ENCODE data around the gene SRCAP.

The SRCAP gene

DNA sequence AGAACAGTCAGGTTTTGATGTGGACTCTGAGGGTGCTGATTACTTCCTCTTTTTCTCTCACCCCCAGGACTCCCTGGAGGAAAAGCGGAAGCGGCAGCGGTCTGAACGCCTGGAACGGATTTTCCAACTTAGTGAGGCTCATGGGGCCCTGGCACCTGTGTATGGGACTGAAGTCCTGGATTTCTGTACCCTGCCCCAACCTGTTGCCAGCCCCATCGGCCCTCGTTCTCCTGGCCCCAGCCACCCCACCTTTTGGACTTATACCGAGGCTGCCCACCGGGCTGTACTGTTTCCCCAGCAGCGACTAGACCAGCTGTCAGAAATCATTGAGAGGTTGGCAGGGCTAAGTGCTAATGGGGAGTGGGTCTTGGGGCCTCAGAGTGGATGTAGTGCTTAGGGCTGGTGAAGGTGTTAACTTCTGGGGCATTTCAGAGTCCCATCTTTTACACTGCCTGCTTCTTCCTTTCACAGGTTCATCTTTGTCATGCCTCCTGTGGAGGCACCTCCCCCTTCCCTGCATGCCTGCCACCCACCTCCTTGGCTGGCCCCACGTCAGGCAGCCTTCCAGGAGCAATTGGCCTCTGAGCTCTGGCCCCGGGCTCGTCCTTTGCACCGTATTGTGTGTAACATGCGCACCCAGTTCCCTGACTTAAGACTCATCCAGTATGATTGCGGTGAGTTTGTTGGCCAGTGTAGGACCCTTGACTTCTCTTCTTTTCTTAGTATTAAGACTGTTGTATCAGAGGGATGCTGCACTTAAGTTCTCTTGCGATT, 30.1 kb downstream of the SRCAP start:
- DNase-seq, result no peak

DNA sequence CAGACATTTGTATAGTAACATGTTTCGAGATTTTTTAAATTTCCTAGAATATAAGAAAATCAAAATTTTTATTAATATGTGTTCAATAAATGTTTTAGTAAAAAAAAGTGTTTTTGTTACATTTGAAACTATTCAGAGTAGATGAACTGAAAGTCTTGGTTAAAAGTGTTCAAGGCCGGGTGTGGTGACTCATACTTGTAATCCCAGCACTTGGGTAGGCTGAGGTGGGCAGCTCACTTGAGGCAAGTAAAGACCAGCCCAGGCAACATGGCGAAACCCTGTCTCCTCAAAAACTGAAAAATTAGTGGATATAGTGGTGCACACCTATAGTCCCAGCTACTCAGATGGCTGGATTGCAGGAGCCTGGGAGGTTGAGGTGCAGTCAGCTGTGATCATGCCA, 32.4 kb downstream of the SRCAP start:
- no peak for DNase-seq

DNA sequence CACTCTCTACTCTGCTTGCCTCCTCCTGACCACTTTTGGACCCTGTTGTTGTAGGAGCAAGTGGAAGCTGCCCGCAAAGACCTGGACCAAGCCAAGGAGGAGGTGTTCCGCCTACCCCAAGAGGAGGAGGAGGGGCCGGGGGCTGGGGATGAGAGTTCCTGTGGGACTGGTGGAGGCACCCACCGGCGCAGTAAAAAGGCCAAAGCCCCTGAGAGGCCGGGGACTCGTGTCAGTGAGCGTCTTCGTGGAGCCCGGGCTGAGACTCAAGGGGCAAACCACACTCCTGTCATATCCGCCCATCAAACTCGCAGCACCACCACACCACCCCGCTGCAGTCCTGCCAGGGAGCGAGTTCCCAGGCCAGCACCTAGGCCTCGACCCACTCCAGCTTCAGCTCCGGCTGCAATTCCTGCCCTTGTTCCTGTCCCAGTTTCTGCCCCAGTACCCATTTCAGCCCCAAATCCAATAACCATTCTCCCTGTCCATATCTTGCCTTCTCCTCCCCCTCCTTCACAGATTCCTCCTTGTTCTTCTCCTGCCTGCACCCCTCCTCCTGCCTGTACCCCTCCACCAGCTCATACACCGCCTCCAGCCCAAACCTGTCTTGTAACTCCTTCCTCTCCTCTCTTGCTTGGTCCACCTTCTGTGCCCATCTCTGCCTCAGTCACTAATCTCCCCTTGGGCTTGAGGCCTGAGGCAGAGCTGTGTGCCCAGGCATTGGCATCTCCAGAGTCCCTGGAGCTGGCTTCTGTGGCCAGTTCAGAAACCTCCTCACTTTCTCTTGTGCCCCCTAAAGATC, 38.2 kb downstream of the SRCAP start:
- no peak for DNase-seq

DNA sequence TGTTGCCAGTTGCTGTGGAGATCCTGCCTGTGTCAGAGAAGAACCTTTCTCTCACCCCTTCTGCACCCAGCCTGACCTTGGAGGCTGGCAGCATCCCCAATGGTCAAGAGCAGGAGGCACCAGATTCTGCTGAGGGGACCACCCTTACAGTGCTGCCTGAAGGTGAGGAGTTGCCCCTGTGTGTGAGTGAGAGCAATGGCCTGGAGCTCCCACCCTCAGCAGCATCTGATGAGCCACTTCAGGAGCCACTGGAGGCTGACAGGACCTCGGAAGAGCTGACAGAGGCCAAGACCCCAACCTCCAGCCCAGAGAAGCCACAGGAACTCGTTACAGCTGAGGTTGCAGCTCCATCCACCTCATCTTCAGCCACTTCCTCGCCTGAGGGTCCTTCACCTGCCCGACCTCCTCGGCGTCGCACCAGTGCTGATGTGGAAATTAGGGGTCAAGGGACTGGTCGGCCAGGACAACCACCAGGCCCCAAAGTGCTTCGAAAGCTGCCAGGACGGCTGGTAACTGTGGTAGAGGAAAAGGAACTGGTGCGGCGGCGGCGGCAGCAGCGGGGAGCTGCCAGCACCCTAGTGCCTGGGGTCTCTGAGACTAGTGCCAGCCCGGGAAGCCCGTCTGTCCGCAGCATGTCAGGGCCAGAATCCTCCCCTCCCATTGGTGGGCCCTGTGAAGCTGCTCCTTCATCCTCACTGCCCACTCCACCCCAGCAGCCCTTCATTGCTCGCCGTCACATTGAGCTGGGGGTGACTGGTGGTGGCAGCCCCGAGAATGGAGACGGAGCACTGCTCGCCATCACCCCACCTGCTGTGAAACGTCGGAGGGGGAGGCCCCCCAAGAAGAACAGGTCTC, 39.0 kb downstream of the SRCAP start:
- no peak for DNase-seq

DNA sequence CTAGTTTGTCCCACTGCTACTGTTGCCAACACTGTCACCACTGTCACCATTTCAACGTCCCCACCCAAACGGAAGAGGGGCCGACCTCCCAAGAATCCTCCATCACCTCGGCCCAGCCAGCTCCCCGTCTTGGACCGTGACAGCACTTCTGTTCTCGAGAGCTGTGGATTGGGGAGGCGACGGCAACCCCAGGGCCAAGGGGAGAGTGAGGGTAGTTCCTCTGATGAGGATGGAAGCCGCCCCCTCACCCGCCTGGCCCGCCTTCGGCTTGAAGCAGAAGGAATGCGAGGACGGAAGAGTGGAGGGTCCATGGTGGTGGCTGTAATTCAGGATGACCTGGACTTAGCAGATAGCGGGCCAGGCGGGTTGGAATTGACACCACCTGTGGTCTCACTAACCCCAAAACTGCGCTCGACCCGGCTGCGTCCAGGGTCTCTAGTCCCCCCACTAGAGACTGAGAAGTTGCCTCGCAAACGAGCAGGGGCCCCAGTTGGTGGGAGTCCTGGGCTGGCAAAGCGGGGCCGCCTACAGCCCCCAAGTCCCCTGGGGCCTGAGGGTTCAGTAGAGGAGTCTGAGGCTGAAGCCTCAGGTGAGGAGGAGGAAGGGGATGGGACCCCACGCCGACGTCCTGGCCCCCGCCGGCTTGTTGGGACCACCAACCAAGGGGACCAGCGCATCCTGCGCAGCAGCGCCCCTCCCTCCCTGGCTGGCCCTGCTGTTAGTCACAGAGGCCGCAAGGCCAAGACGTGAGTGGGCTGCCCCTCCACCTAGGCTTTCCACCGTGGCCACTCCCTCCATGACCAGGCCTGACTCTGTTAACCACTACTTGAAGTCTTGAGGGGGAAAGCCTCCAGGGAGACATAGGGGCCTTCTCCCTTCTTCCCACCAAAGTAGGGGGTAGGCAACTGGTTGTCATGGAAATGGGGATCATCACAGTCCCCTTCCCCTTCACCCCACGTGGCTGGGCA, 40.3 kb downstream of the SRCAP start:
- peak in 1 of 58 donors; percentile 12 for DNase-seq

DNA sequence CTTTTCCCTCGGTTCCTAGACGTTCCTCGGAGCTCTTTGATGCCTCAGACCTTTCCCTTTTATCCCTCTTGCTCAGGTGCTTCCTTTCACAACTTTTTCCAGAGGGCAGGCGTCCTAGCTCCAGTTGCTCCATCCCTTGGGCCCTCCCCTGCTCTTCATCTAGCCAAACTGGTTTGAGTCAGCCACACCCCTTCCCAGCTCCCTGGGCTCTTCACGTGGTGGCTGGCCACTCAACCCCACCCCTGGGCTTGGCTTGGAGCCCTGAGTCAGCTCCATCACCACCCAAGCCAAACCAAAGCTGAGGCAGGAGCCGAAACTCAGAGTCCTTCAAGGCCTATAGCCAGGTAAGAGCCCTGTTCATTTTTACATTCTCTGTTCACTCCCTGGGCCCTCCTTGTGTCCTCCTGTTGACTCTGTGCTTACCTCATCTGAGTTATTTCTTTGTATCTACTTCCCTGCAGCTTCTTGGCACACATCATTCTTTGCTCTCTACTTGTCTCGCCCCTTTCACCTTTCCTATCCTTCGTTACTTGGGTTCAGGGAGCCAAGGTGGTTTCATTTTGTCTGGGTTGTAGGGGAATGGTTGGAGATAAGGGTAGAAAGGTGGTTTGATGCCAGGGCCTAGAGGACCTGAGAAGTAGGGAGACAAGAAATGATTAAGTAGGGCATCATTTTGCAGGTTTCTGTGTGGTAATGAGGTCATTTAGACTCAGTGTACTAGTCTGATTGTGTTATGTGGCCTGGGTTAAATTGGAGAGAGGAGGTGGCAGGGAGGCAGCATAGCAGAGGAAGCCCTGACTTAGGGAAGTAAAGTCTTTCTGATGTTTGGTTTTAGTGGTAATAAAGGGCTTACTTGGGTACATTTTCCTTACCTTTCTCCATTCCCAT, 41.6 kb downstream of the SRCAP start:
- peak in 1 of 58 donors; percentile 35 for DNase-seq

DNA sequence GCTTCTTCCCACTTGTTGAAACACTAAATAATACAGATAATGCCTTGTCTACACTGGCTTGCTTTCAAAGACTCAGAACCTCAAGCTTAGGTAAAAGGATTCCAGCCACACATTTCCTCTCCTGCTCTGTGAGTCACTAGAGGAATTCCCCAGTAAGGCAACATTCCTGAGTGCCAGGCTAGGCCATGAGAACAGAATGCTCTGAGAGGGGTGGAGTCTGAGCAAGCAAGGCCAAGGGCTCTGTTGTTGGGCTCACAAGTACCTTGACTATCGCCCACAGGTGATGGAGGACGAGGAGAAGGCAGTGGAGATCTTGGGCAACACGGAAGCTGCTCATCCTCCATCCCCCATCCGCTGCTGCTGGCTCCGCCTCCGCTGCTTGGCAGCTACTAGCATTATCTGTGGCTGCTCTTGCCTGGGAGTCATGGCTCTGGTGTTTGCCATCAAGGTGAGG, 42.5 kb downstream of the SRCAP start:
- DNase-seq, result no peak

DNA sequence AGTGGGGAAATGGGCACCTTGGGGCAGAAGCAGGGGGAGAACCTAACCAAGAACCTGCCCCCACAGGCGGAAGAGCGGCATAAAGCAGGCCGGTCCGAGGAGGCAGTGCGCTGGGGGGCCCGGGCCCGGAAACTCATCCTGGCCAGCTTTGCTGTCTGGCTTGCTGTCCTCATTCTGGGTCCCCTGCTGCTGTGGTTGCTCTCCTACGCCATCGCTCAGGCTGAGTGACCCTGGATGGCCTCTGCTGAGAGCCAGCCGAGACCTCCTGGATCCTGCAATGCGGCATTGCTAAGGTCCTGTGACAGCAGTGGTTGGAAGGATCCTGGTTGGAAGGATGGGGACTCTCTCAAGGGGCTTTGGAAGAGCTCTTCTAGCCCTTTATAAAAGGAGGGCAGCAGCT, 44.7 kb downstream of the SRCAP start:
- DNase-seq, result no peak

DNA sequence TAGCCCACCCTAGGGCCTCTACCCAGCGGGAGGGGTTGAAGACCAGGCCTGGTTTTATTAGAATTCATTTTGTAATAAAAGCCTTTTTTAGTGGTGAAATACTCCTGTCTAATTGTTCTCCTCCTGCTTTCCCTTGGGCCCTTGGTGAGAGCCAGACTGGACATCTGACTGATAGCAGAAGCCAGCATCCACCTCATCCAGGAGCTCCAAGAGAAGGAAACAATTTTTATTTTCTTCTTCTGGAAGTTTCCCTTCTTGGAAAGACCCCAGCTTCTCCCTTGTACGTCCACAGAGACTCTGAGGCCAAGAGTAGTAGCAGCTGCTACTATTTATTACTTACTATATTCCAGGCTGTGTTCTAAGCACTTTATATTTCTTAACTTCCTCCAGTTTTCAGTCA, 45.2 kb downstream of the SRCAP start:
- DNase-seq, result no peak

DNA sequence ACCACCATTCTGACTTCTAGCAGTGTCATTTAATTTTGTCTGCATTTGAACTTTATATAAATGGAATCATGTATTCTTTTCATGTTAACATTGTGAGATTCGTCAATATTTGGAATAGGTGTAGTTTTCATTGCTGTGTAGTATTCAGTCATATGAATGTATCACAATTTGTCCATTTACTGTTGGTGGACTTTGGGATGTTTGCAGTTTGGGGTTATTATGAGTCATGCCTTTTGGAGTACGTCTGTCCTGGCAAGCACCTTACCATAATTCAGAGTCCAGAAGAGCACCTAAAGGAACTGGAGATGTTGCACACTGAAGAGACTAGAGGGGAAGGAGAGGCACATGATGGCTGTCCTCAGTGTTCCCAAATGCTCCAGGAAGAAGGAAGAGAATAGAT, 46.1 kb downstream of the SRCAP start:
- no peak for DNase-seq

DNA sequence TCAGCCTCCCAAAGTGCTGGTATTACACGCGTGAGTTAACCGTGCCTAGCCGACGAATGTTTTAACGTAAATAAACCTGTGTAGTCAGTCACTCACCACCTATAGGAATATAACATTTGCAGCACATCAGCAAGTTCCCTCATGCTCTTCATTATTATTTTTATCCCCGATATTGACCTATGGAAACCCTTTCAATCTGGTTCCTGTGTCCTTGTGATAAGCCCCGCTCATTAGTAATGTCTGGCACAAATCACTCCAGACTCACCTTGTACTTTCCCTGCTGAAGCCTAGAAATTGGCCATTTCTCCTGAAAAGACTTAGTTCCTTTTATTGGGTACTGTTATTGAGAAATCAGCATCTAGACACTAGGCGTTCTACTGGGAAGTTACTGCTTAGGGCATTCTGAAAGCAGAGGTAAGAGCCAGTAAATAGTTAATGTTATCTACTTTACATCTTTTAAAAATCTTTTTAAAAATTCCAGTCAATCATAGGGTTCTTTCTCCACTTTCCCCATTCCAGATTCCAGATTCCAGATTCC, 47.7 kb downstream of the SRCAP start:
- DNase-seq, result no peak

DNA sequence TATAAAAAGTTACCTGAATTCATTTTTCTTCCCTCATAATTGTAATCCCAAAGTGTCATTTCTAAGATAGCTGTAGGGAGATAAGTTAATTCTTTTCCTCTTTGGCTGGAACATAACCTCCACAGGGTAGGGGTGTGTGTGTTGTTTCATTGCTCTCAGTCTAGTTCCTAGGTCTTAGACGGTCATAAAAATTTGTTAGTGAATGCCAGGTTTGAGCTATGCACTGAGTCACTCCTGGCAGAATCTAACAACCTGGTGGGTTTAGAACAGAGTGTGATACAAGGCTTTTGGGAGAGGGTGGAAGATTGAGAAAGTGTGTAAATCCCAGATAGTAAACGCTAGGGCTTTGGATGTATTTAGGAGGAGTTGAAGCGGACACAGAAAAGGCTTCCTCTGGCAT, 48.4 kb downstream of the SRCAP start:
- DNase-seq, result no peak

DNA sequence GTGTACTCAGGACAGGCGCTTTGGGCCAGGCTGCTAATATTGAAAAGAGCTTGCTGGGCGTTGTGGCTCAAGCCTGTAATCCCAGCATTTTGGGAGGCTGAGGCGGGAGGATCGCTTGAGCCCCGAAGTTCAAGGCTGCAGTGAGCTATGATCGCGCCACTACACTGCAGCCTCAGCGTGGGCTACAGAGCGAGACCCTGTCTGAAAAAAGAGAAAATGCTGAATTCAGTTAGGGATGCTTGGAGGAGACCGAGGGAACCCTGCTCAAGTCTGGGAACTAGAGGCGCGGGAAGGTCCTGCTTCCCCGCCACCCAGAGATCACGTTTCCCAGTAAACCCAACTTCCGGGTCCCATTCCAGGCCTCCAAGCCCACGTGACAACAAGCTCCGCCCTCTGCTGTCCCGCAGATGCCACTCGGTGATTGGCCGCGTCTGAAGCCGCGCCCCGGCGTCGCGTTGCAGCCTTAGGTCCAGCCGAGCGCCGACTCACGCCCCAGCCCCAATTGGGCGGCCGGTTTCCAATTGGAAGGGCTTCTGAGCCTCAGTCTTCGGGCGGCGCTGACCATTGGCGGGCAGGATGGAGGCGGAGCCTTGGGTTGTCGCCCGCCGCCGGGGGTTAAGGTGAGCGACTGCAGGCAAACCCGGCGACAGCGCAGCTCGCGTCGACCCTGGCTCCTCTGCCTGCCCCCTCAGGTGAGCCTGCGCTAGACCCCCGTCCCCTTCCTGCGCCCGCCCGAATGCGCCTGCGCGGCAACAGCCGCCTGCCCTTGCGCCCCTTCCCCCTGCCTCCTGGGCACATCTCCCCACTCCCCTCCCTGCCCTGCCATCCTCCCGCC, 49.0 kb downstream of the SRCAP start, which contains the start of gene PHKG2:
TSS of gene PHKG2 (plus strand) at position 627 of the 835 bp plus-strand sequence. CDS start 396 bp downstream, outside the sequence.
- peak; percentile 84 to 99 (median 98) for DNase-seq

DNA sequence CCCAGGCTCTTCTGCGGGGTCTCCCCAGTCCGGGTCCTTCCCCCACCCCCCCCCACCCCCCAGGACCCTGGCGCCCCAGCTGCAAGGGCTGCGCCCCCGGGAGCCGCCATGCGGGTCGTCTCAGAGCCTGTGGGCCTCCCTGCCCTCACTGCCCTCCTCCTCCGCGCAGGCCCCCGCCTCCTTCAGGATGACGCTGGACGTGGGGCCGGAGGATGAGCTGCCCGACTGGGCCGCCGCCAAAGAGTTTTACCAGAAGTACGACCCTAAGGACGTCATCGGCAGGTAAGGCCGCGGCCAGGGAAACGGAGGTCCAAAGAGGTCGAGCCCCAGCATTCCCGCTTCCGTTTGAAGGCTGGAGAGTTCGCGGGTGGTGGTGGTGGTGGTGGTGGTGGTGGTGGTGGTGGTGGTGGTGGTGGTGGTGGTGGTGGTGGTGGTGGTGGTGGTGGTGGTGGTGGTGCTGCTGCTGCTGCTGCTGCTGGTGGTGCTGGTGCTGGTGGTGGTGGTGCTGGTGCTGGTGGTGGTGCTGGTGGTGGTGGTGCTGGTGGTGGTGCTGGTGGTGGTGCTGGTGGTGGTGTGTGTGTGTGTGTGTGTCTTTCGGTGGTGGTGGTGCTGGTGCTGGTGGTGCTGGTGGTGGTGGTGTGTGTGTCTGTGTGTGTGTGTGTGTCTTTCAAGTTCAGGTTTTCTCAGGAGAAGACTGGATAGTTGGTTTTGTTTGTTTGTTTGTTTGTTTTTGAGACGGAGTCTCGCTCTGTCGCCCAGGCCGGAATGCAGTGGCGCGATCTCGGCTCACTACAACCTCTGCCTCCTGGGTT, 49.9 kb downstream of the SRCAP start:
- peak in 6 of 58 donors; percentile 32 to 68 (median 45) for DNase-seq

DNA sequence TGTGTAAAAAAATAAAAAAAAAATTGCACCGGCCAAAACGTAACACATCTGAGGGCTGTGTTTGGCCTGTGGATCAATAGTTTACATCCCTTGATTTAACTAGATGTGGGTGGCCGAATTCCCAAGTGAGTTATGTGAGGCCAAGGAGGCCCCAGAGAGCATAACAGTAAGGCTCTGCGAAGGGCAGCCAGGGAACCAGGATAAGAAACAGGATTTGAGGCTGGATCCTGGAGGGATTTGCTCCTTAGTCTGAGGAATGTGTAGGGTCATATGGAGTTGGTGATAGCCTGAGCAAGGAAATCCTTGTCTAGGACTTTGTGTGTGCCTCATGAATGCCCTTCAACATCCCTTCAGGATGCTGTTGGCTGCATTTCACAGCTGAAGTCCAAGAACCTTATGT, 51.2 kb downstream of the SRCAP start:
- DNase-seq, result no peak

DNA sequence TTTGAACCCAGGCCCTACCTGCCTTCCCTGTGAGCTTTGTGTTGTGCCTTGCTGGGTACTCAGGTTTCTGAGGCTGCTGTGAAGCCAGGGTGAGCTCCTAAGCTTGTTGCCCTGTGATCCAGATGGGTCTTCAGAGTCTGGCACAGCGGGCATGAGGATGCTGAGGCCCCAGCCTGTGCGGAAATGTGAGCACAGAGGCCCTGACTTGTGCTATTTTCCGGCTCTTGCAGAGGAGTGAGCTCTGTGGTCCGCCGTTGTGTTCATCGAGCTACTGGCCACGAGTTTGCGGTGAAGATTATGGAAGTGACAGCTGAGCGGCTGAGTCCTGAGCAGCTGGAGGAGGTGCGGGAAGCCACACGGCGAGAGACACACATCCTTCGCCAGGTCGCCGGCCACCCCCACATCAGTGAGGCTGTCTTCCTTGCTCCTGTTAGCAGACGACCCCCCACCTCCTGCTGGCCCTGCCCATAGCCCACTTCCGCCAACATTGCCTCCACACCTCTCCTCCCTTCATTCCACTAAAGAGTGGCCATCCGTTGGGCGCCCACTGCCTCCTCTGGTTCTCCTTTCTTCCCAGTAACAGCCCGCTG, 52.0 kb downstream of the SRCAP start:
- DNase-seq, result no peak

DNA sequence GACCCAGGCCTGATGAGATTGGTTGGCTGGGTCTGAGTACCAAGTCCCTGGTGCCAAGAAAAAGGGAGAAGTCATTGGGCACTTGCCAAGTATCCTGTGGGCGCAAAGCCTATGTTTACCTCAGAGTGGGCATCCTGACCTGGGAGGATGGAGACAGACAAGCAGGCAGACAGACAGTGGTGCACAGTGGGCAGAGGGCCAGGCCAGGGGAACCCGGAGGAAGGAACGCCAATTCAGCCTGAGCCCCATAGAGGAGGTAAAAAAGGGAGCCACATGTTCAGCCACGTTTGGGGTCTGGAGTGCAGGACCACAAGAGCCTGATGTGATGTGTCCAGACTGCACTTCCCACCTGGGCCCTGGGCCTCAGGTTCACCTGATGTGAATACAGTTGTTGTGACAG, 54.6 kb downstream of the SRCAP start:
- no peak for DNase-seq

Data from anterior cingulate cortex (tissue), 58 donors.